K562 (cell line): Measurements from ENCODE around the gene NDFIP1. TPM values are rescaled to one million over a fixed set of nuclear protein-coding genes. Genes with fewer than 3 reads are reported as not detected.

Experiments used
- ATAC-seq: fragments of 200-7000 bp; cut with Tn5 transposase; 3 replicates; pipeline ENCODE4 v1.9.1; 2020; ENCODE audit warnings: moderate library complexity
- BruUV-seq: library from RNA; stranded (reverse); fragments of 400-500 nt; replicated peaks from 2 replicates; lab custom pipeline; 2021; lab: Mats Ljungman, UMichigan
- CTCF ChIA-PET: fragments of 300-600 bp; formaldehyde crosslinking; extraction: SDS; loops from one replicate; lab custom pipeline; 2021; ENCODE audit warnings: low intra/inter-chr PET ratio; lab: Yijun Ruan, JAX
- POLR2A ChIA-PET: fragments of 300-600, 350-650 bp; sonication (Branson Sonifier 250); formaldehyde crosslinking; extraction: SDS; loops from one replicate; lab custom pipeline; 2021; ENCODE audit warnings: antibody characterized with exemption, inconsistent platforms; lab: Yijun Ruan, JAX
- DNase-seq, 4 experiments: peaks; one replicate each; pipeline versions ENCODE4 v3.0.0 to v3.0.0-alpha.2; 2011 to 2018; ENCODE audit warnings: low spot score in 3 of 4, mixed read lengths in 3 of 4; ENCODE audit errors: extremely low read depth in 1 of 4
- FAIRE-seq: peaks from 2 replicates; lab custom pipeline; 2011; peaks lifted over from hg19 to GRCh38; lab: Jason Lieb, UNC
- H2AFZ ChIP-seq: 2 replicates; pipeline ENCODE4 v1.6.0; 2011; ENCODE audit warnings: low read depth, low read length, control low read depth, inconsistent platforms
- H3K27ac ChIP-seq: fragments of 200-600 bp; 3 replicates; pipeline ENCODE4 v1.8.0; 2011; ENCODE audit warnings: low read depth, mild to moderate bottlenecking, control low read depth, inconsistent platforms, low read length, moderate library complexity, mixed read lengths; ENCODE audit errors: extremely low read depth
- H3K27me3 ChIP-seq, 2 experiments: fragments of 300-600 bp in 1 of 2; 2 replicates in 1 of 2; 3 replicates in 1 of 2; pipeline versions ENCODE4 v1.6.0 to v1.8.0; 2011; ENCODE audit warnings: inconsistent platforms in 2 of 2, low read length in 2 of 2, mild to moderate bottlenecking in 1 of 2, mixed read lengths in 1 of 2, moderate library complexity in 1 of 2; ENCODE audit not compliant: control insufficient read depth in 2 of 2, insufficient read depth in 2 of 2
- H3K36me3 ChIP-seq: fragments of 300-600 bp; 3 replicates; pipeline ENCODE4 v1.8.0; 2011; ENCODE audit warnings: mild to moderate bottlenecking, low read length, inconsistent platforms; ENCODE audit not compliant: control insufficient read depth, insufficient read depth
- H3K4me1 ChIP-seq, 2 experiments: fragments of 200-600 bp in 1 of 2; replicated peaks in 1 of 2; 2 replicates in 1 of 2; 3 replicates in 1 of 2; pipeline versions ENCODE4 v1.5.1 to v1.8.0; 2011; ENCODE audit warnings: inconsistent platforms in 2 of 2, low read length in 2 of 2, mild to moderate bottlenecking in 1 of 2, mixed read lengths in 1 of 2, moderate library complexity in 1 of 2; ENCODE audit not compliant: control insufficient read depth in 2 of 2, insufficient read depth in 2 of 2
- H3K4me2 ChIP-seq: 2 replicates; pipeline ENCODE4 v1.6.1; 2011; ENCODE audit warnings: low read length, control low read depth, inconsistent platforms, mixed read lengths; ENCODE audit not compliant: insufficient read depth
- H3K4me3 ChIP-seq: fragments of 200-600 bp; sonication (generic), shearing (Covaris generic); 2 replicates; pipeline ENCODE4 v1.5.1; 2016; ENCODE audit warnings: control low read depth, inconsistent platforms
- H3K79me2 ChIP-seq: fragments of 200-600 bp; 3 replicates; pipeline ENCODE4 v1.8.0; 2011; ENCODE audit warnings: low read length, inconsistent platforms; ENCODE audit not compliant: control insufficient read depth, insufficient read depth
- H3K9ac ChIP-seq, 2 experiments: 2 replicates each; pipeline versions ENCODE4 v1.6.0 to v1.6.1; 2011; ENCODE audit warnings: low read depth in 2 of 2, low read length in 2 of 2, control low read depth in 1 of 2, inconsistent platforms in 1 of 2, mild to moderate bottlenecking in 1 of 2, mixed read lengths in 1 of 2; ENCODE audit not compliant: insufficient read depth in 1 of 2
- H3K9me1 ChIP-seq: one replicate; pipeline ENCODE4 v1.6.0; 2011; ENCODE audit warnings: inconsistent platforms, mild to moderate bottlenecking, low read length, moderate library complexity; ENCODE audit not compliant: control insufficient read depth, insufficient read depth
- H3K9me3 ChIP-seq: replicated peaks from 2 replicates; pipeline ENCODE4 v1.5.1; 2011; ENCODE audit warnings: low read depth, low read length, inconsistent platforms; ENCODE audit not compliant: control insufficient read depth, insufficient read depth
- H4K20me1 ChIP-seq: replicated peaks from 2 replicates; pipeline ENCODE4 v1.6.1; 2011; ENCODE audit warnings: low read length, inconsistent platforms, mixed read lengths; ENCODE audit not compliant: control insufficient read depth, insufficient read depth
- CBX5 ChIP-seq: IDR thresholded peaks from 2 replicates; pipeline ENCODE4 v1.6.1; 2014; ENCODE audit warnings: low read depth, borderline replicate concordance
- CEBPZ ChIP-seq: fragments of 150-350 bp; IDR thresholded peaks from 2 replicates; pipeline ENCODE4 v1.6.1; 2014; ENCODE audit warnings: low read depth, mild to moderate bottlenecking, low read length, borderline replicate concordance
- CXXC5 ChIP-seq: fragments of 250-450 bp; sonication (Bioruptor Pico); IDR thresholded peaks from 2 replicates; pipeline ENCODE4 v1.8.0; 2022; ENCODE audit warnings: inconsistent platforms, mild to moderate bottlenecking, moderate library complexity
- DMBX1 ChIP-seq: fragments of 250-450 bp; sonication (Bioruptor Pico); IDR thresholded peaks from 2 replicates; pipeline ENCODE4 v1.8.0; 2022; ENCODE audit warnings: inconsistent platforms, mild to moderate bottlenecking, moderate library complexity, borderline replicate concordance
- GTF2A2 ChIP-seq: IDR thresholded peaks from 2 replicates; pipeline ENCODE4 v1.6.1; 2016; ENCODE audit warnings: mild to moderate bottlenecking, missing genetic modification characterization, missing compliant biosample characterization
- HDAC8 ChIP-seq: fragments of 450-650 bp; IDR thresholded peaks from 2 replicates; pipeline ENCODE4 v1.6.1; 2016; ENCODE audit warnings: mild to moderate bottlenecking, missing genetic modification characterization, moderate library complexity, missing compliant biosample characterization
- HDGF ChIP-seq: fragments of 450-650 bp; IDR thresholded peaks from 2 replicates; pipeline ENCODE4 v1.6.1; 2016
- MECOM ChIP-seq: fragments of 250-450 bp; sonication (Bioruptor Pico); IDR thresholded peaks from 2 replicates; pipeline ENCODE4 v1.8.0; 2022; ENCODE audit warnings: inconsistent platforms
- POLR2A ChIP-seq: fragments of 450-650 bp; conservative IDR thresholded peaks from 2 replicates; pipeline ENCODE4 v1.6.1; 2016
- PTTG1 ChIP-seq: fragments of 450-650 bp; IDR thresholded peaks from 2 replicates; pipeline ENCODE4 v1.6.1; 2016; ENCODE audit warnings: low read depth, mild to moderate bottlenecking, missing genetic modification characterization, missing compliant biosample characterization
- SMAD4 ChIP-seq: fragments of 250-450 bp; sonication (Bioruptor Pico); conservative IDR thresholded peaks from 2 replicates; pipeline ENCODE4 v1.8.0; 2021; ENCODE audit warnings: inconsistent platforms, mild to moderate bottlenecking, moderate library complexity
- SP2 ChIP-seq: IDR thresholded peaks from 2 replicates; pipeline ENCODE4 v1.6.1; 2011; ENCODE audit warnings: mild to moderate bottlenecking, low read depth, low read length, moderate library complexity; ENCODE audit not compliant: poor library complexity, severe bottlenecking; ENCODE audit errors: extremely low read depth
- ZBTB12 ChIP-seq: fragments of 250-450 bp; sonication (Bioruptor Pico); IDR thresholded peaks from 2 replicates; pipeline ENCODE4 v1.4.0; 2020
- ZNF311 ChIP-seq: fragments of 250-450 bp; sonication (Bioruptor Pico); IDR thresholded peaks from 2 replicates; pipeline ENCODE4 v1.4.0; 2020; ENCODE audit warnings: mild to moderate bottlenecking, moderate library complexity
- ZNF551 ChIP-seq: fragments of 250-450 bp; sonication (Bioruptor Pico); IDR thresholded peaks from 2 replicates; pipeline ENCODE4 v1.5.0; 2021; ENCODE audit warnings: mild to moderate bottlenecking, moderate library complexity
- ZNF644 ChIP-seq: fragments of 200-800 bp; sonication (Bioruptor generic); IDR thresholded peaks from 2 replicates; pipeline ENCODE4 v1.6.1; 2016; ENCODE audit warnings: low read depth, missing genetic modification characterization, missing compliant biosample characterization
- ZNF79 ChIP-seq: fragments of 250-450 bp; sonication (Bioruptor Pico); IDR thresholded peaks from 2 replicates; pipeline ENCODE4 v1.4.0; 2020; ENCODE audit warnings: low read depth, mild to moderate bottlenecking, moderate library complexity
- WGBS: fragments of 100-300 bp; shearing (Covaris generic); methylation state at CpG from one replicate; pipeline ENCODE4 v1.1.6; 2016; ENCODE audit warnings: low coverage, mixed read lengths; ENCODE audit not compliant: insufficient coverage; ENCODE audit errors: missing lambda C conversion rate; 5-methylcytosine and 5-hydroxymethylcytosine counted together
- in situ Hi-C: fragments of 300-500 bp; cut with MboI; formaldehyde crosslinking; loops from 4 replicates; pipeline ENCODE4 v1.15.0; 2018; ENCODE audit warnings: inconsistent platforms, mixed read lengths
- intact Hi-C: fragments of 100-400 bp; cut with micrococcal nuclease; formaldehyde crosslinking; loops from 2 replicates; pipeline ENCODE4 v1.14.2; 2022
- polyA plus RNA-seq, 8 experiments: library from polyadenylated mRNA; depleted of rRNA in 4 of 8; stranded (reverse) in 5 of 8; unstranded in 3 of 8; fragments of >200 nt; fragmentation: Nextera tagmentation in 2 of 8; fragmentation: Illumina TruSeq in 1 of 8; extraction: Ambion mirVana in 2 of 8; extraction: Trizol in 1 of 8; gene quantifications; 2 replicates each; pipeline versions ENCODE4 v1.2.1 to v1.2.3, GENCODE V29; 2011 to 2014; ENCODE audit warnings: inconsistent platforms in 1 of 8, missing spikeins in 1 of 8
- total RNA-seq, 7 experiments: library from RNA; depleted of rRNA in 6 of 7; stranded (reverse); fragments of >200 nt in 6 of 7; fragmentation: Illumina TruSeq in 2 of 7; extraction: Trizol in 2 of 7; gene quantifications; 2 replicates each; pipeline versions ENCODE4 v1.2.1 to v1.2.3, GENCODE V29; 2011 to 2021; ENCODE audit warnings: low replicate concordance in 1 of 7
- TF ChIP-seq, protein P1 (sequence below): fragments of 250-450 bp; sonication (Bioruptor Pico); IDR thresholded peaks from 2 replicates; pipeline ENCODE4 v1.8.0; 2022; ENCODE audit warnings: moderate library complexity, mild to moderate bottlenecking, inconsistent platforms
- TF ChIP-seq, protein P2 (sequence below): sonication (generic); IDR thresholded peaks from 2 replicates; pipeline ENCODE4 v1.6.1; 2016

The NDFIP1 gene
- total and polyA plus RNA-seq, 9 of the 15 experiments (the other 6 are each of a cell fraction or from before 2014, with no cell fraction given) = 5.3 to 37.5 (median 31.9) TPM

- ChIA-PET POLR2A (no interaction called here), CTCF (no interaction called here)
- no TSS peak for BruUV-seq
- TF ChIP-seq ZNF311 = 0 out of 2 replicates have a peak, but pooled peaks have one; percentile 68
- peak; percentile 65; the same call in 1 of the 2 replicates for TF ChIP-seq GTF2A2 (tag)
- TF ChIP-seq, protein P1, sequence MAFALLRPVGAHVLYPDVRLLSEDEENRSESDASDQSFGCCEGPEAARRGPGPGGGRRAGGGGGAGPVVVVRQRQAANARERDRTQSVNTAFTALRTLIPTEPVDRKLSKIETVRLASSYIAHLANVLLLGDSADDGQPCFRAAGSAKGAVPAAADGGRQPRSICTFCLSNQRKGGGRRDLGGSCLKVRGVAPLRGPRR (CRISPR knock-in tag) = no peak
- no peak for TF ChIP-seq SP2
- no peak for TF ChIP-seq POLR2A
- peak; percentile 52; the same call in 1 of the 2 replicates for TF ChIP-seq HDAC8 (tag)
- TF ChIP-seq PTTG1 (tag) = peak; percentile 64; the same call in 1 of the 2 replicates
- TF ChIP-seq CEBPZ = no peak
- TF ChIP-seq, protein P2, sequence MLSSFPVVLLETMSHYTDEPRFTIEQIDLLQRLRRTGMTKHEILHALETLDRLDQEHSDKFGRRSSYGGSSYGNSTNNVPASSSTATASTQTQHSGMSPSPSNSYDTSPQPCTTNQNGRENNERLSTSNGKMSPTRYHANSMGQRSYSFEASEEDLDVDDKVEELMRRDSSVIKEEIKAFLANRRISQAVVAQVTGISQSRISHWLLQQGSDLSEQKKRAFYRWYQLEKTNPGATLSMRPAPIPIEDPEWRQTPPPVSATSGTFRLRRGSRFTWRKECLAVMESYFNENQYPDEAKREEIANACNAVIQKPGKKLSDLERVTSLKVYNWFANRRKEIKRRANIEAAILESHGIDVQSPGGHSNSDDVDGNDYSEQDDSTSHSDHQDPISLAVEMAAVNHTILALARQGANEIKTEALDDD = no peak
- TF ChIP-seq MECOM (CRISPR knock-in tag) = 0 out of 2 replicates have a peak, but pooled peaks have one; percentile 26
- TF ChIP-seq SMAD4 (CRISPR knock-in tag) = peak; percentile 57; the same call in 1 of the 2 replicates
- TF ChIP-seq HDGF = no peak
- TF ChIP-seq ZBTB12 (CRISPR knock-in tag) = 0 out of 2 replicates have a peak, but pooled peaks have one; percentile 15
- no peak for TF ChIP-seq ZNF79 (CRISPR knock-in tag)
- TF ChIP-seq DMBX1 (CRISPR knock-in tag) = peak; percentile 90
- TF ChIP-seq CBX5 = no peak
- TF ChIP-seq ZNF551 (CRISPR knock-in tag) = no peak
- TF ChIP-seq ZNF644 (tag) = no peak
- TF ChIP-seq CXXC5 (CRISPR knock-in tag) = 0 out of 2 replicates have a peak, but pooled peaks have one; percentile 28
Observed at GRCh38 chr5:142091922-142092321, 16.7 kb upstream of the NDFIP1 start.

More at GRCh38 chr5:142091922-142092321, 16.7 kb upstream of the NDFIP1 start:
- Histone ChIP-seq H2AFZ (peak overlapping the region; percentile 57; the same call in 1 of the 2 replicates), H3K4me2 (no peak overlapping the region), H3K79me2 (no peaks in the 10 kb centered on the region), H3K27me3 (no peaks in the 10 kb centered on the region), H3K4me1 (peaks cover 16 to 39% of the 10 kb centered on the region in 2 experiments; a peak in 4 of 5 replicates), H3K4me3 (no peak overlapping the region), H3K9ac (no peak overlapping the region), H3K9me3 (no peaks in the 10 kb centered on the region), H3K27ac (no peak overlapping the region), H3K36me3 (no peaks in the 10 kb centered on the region), H4K20me1 (no peaks in the 10 kb centered on the region), H3K9me1 (no peaks in the 10 kb centered on the region)
- intact Hi-C loops = no loop called here
- ATAC-seq (no peak), DNase-seq (no peak), FAIRE-seq (no peak)
- in situ Hi-C loops = no loop called here
- 15% methylated on average over 2 of the region's 2 CpGs for WGBS
